A549 (cell line): ENCODE measurements around the gene FBXO10.

Source experiments
- BHLHE40 ChIP-seq: IDR thresholded peaks from 2 replicates; pipeline ENCODE4 v1.6.1; 2012; ENCODE audit warnings: low read depth, low read length, inconsistent platforms
- SMC3 ChIP-seq: fragments of >200 bp; sonication (Bioruptor Twin); formaldehyde crosslinking; IDR thresholded peaks from 3 replicates; pipeline ENCODE4 v1.6.1; 2018; ENCODE audit warnings: inconsistent platforms

GRCh38 chr9:37498457-37498856 is 77.7 kb downstream of the FBXO10 start:
- TF ChIP-seq SMC3 (no peak), BHLHE40 (no peak)
